ENCODE data around the gene ZBTB7C.

- TF ChIP-seq, protein P1, sequence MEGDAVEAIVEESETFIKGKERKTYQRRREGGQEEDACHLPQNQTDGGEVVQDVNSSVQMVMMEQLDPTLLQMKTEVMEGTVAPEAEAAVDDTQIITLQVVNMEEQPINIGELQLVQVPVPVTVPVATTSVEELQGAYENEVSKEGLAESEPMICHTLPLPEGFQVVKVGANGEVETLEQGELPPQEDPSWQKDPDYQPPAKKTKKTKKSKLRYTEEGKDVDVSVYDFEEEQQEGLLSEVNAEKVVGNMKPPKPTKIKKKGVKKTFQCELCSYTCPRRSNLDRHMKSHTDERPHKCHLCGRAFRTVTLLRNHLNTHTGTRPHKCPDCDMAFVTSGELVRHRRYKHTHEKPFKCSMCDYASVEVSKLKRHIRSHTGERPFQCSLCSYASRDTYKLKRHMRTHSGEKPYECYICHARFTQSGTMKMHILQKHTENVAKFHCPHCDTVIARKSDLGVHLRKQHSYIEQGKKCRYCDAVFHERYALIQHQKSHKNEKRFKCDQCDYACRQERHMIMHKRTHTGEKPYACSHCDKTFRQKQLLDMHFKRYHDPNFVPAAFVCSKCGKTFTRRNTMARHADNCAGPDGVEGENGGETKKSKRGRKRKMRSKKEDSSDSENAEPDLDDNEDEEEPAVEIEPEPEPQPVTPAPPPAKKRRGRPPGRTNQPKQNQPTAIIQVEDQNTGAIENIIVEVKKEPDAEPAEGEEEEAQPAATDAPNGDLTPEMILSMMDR (tag by site-specific recombination; IDR thresholded peaks at IDR 0.05) = no peak
- TF ChIP-seq BCL6B (tag by site-specific recombination; IDR thresholded peaks at IDR 0.05) = no peak
- TF ChIP-seq, protein P2, sequence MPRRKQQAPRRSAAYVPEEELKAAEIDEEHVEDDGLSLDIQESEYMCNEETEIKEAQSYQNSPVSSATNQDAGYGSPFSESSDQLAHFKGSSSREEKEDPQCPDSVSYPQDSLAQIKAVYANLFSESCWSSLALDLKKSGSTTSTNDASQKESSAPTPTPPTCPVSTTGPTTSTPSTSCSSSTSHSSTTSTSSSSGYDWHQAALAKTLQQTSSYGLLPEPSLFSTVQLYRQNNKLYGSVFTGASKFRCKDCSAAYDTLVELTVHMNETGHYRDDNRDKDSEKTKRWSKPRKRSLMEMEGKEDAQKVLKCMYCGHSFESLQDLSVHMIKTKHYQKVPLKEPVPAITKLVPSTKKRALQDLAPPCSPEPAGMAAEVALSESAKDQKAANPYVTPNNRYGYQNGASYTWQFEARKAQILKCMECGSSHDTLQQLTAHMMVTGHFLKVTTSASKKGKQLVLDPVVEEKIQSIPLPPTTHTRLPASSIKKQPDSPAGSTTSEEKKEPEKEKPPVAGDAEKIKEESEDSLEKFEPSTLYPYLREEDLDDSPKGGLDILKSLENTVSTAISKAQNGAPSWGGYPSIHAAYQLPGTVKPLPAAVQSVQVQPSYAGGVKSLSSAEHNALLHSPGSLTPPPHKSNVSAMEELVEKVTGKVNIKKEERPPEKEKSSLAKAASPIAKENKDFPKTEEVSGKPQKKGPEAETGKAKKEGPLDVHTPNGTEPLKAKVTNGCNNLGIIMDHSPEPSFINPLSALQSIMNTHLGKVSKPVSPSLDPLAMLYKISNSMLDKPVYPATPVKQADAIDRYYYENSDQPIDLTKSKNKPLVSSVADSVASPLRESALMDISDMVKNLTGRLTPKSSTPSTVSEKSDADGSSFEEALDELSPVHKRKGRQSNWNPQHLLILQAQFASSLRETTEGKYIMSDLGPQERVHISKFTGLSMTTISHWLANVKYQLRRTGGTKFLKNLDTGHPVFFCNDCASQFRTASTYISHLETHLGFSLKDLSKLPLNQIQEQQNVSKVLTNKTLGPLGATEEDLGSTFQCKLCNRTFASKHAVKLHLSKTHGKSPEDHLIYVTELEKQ (tag by site-specific recombination; IDR thresholded peaks at IDR 0.05; ENCODE audit: borderline replicate concordance) = no peak
- TF ChIP-seq, protein P3, sequence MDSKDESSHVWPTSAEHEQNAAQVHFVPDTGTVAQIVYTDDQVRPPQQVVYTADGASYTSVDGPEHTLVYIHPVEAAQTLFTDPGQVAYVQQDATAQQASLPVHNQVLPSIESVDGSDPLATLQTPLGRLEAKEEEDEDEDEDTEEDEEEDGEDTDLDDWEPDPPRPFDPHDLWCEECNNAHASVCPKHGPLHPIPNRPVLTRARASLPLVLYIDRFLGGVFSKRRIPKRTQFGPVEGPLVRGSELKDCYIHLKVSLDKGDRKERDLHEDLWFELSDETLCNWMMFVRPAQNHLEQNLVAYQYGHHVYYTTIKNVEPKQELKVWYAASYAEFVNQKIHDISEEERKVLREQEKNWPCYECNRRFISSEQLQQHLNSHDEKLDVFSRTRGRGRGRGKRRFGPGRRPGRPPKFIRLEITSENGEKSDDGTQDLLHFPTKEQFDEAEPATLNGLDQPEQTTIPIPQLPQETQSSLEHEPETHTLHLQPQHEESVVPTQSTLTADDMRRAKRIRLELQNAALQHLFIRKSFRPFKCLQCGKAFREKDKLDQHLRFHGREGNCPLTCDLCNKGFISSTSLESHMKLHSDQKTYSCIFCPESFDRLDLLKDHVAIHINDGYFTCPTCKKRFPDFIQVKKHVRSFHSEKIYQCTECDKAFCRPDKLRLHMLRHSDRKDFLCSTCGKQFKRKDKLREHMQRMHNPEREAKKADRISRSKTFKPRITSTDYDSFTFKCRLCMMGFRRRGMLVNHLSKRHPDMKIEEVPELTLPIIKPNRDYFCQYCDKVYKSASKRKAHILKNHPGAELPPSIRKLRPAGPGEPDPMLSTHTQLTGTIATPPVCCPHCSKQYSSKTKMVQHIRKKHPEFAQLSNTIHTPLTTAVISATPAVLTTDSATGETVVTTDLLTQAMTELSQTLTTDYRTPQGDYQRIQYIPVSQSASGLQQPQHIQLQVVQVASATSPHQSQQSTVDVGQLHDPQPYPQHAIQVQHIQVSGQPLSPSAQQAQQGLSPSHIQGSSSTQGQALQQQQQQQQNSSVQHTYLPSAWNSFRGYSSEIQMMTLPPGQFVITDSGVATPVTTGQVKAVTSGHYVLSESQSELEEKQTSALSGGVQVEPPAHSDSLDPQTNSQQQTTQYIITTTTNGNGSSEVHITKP (tag by site-specific recombination; IDR thresholded peaks at IDR 0.05) = no peak
Measured at GRCh38 chr18:47992266-47992665, 416.9 kb downstream of the ZBTB7C start.
